ENCODE measurements around the gene PIGU. TPM values are rescaled to one million over a fixed set of nuclear protein-coding genes. Genes with fewer than 3 reads are reported as not detected.
"Not testable (repeated sequence)": the region's sequence is repeated elsewhere in the genome, so short reads cannot be mapped to it uniquely, and the experiment has no call there.

Gene PIGU
- total RNA-seq, result 10 to 100 TPM; 24.9 to 26.3 TPM
- polyA plus RNA-seq, result 33.0 TPM

GRCh38 chr20:34676642-34677373, at the start of gene PIGU:
TSS of gene PIGU (minus strand) at chr20:34677092. CDS start at chr20:34677085, 7 bp downstream.
- ChIA-PET POLR2A (interaction anchor here (0.6 to 2.1 kb wide), 7 partner anchors 10 to 1277 kb away, joined by 3 to 9 read pairs (median 5); partner anchors contain the start of genes EIF2S2, MAP1LC3A, SCAND1 and TP53INP2), CTCF (interaction anchor here (0.8 to 1.9 kb wide), 3 partner anchors 32 to 364 kb away, joined by 3 to 7 read pairs (median 4); no protein-coding TSS in a partner anchor)
- Mint-ChIP-seq H3K27me3 (no peaks in the 10 kb centered on the region), H3K36me3 (peaks cover 0 to 6% (median 3%) of the 10 kb centered on the region in 3 donors), H3K9me3 (peaks cover 0 to 2% (median 0%) of the 10 kb centered on the region in 5 donors), H3K4me1 (peaks cover 15 to 29% (median 17%) of the 10 kb centered on the region in 3 donors), H3K4me3 (peak within 1 kb of the TSS; percentile 96 to 99 (median 98)), H3K27ac (peak within 1 kb of the TSS; percentile 87 to 99 (median 95))
- Histone ChIP-seq H3K4me3 (ENCODE audit: low read length) (peak within 1 kb of the TSS; percentile 64), H3K9me3 (ENCODE audit: low read length) (no peaks in the 10 kb centered on the region), H3K27ac (ENCODE audit: low read depth, low read length) (peak within 1 kb of the TSS; percentile 72), H3K36me3 (ENCODE audit: insufficient read depth, low read length) (no peaks in the 10 kb centered on the region), H3K27me3 (ENCODE audit: insufficient read depth, low read length, poor library complexity, severe bottlenecking) (no peaks in the 10 kb centered on the region), H3K4me1 (ENCODE audit: insufficient read depth, low read length) (peaks cover 15% of the 10 kb centered on the region)
- peak; percentile 92 to 96 (median 94) for DNase-seq

GRCh38 chr20:34724172-34724571, 47.3 kb upstream of the PIGU start:
- Mint-ChIP-seq H3K9me3 (no peaks in the 10 kb centered on the region), H3K4me3 (no peak overlapping the region), H3K27me3 (no peaks in the 10 kb centered on the region), H3K27ac (no peak overlapping the region), H3K4me1 (peaks cover 4 to 10% (median 7%) of the 10 kb centered on the region in 3 donors), H3K36me3 (peaks cover 0 to 61% (median 27%) of the 10 kb centered on the region in 3 donors)
- peaks cover 25% of the 10 kb centered on the region for H3K36me3 ChIP-seq (ENCODE audit: insufficient read depth, low read length)
- H3K9me3 ChIP-seq (ENCODE audit: low read length), result no peaks in the 10 kb centered on the region
- no peaks in the 10 kb centered on the region for H3K27me3 ChIP-seq (ENCODE audit: insufficient read depth, low read length, poor library complexity, severe bottlenecking)
- no peaks in the 10 kb centered on the region for H3K4me1 ChIP-seq (ENCODE audit: insufficient read depth, low read length)
- ChIA-PET POLR2A (no interaction called here), CTCF (no interaction called here)
- no peak overlapping the region for H3K27ac ChIP-seq (ENCODE audit: low read depth, low read length)
- no peak for DNase-seq
- H3K4me3 ChIP-seq (ENCODE audit: low read length), result no peak overlapping the region

- DNase-seq; H3K4me1 Mint-ChIP-seq; H3K9me3 Mint-ChIP-seq; CTCF ChIA-PET; H3K4me1 ChIP-seq (ENCODE audit: insufficient read depth, low read length); H3K27me3 Mint-ChIP-seq; H3K4me3 Mint-ChIP-seq; POLR2A ChIA-PET; H3K9me3 ChIP-seq (ENCODE audit: low read length); H3K4me3 ChIP-seq (ENCODE audit: low read length); H3K27ac ChIP-seq (ENCODE audit: low read depth, low read length); H3K27me3 ChIP-seq (ENCODE audit: insufficient read depth, low read length, poor library complexity, severe bottlenecking): not testable (repeated sequence)
- H3K27ac Mint-ChIP-seq, result peak overlapping the region in 2 of 8 donors; percentile 22 to 32
- H3K36me3 Mint-ChIP-seq, result peaks cover 0 to 67% (median 28%) of the 10 kb centered on the region in 3 donors
- peaks cover 25% of the 10 kb centered on the region for H3K36me3 ChIP-seq (ENCODE audit: insufficient read depth, low read length)
Measured at GRCh38 chr20:34722560-34722959, 45.7 kb upstream of the PIGU start.

- Histone ChIP-seq H3K27ac (ENCODE audit: low read depth, low read length) (no peak overlapping the region), H3K36me3 (ENCODE audit: insufficient read depth, low read length) (peaks cover 11% of the 10 kb centered on the region), H3K4me3 (ENCODE audit: low read length) (no peak overlapping the region), H3K4me1 (ENCODE audit: insufficient read depth, low read length) (no peaks in the 10 kb centered on the region), H3K27me3 (ENCODE audit: insufficient read depth, low read length, poor library complexity, severe bottlenecking) (no peaks in the 10 kb centered on the region), H3K9me3 (ENCODE audit: low read length) (no peaks in the 10 kb centered on the region)
- ChIA-PET POLR2A (interaction anchor here (1.0 kb wide), 1 partner anchor 11 kb away, joined by 6 read pairs; no protein-coding TSS in a partner anchor), CTCF (interaction anchor here (1.2 kb wide), 1 partner anchor 11 kb away, joined by 3 read pairs; no protein-coding TSS in a partner anchor)
- Mint-ChIP-seq H3K27me3 (no peaks in the 10 kb centered on the region), H3K36me3 (peaks cover 0 to 54% (median 16%) of the 10 kb centered on the region in 3 donors), H3K4me1 (peaks cover 4 to 10% (median 9%) of the 10 kb centered on the region in 3 donors), H3K27ac (peak overlapping the region in 2 of 8 donors; percentile 8 to 50), H3K9me3 (no peaks in the 10 kb centered on the region), H3K4me3 (no peak overlapping the region)
- no peak for DNase-seq
Measured at GRCh38 chr20:34720266-34720665, 43.4 kb upstream of the PIGU start.

GRCh38 chr20:34719242-34720017, 42.5 kb upstream of the PIGU start:
- H3K36me3 ChIP-seq (ENCODE audit: insufficient read depth, low read length); H3K4me3 ChIP-seq (ENCODE audit: low read length); H3K4me1 ChIP-seq (ENCODE audit: insufficient read depth, low read length); POLR2A ChIA-PET; H3K4me1 Mint-ChIP-seq; DNase-seq; H3K9me3 ChIP-seq (ENCODE audit: low read length); H3K4me3 Mint-ChIP-seq; H3K9me3 Mint-ChIP-seq; H3K27ac ChIP-seq (ENCODE audit: low read depth, low read length); H3K27me3 ChIP-seq (ENCODE audit: insufficient read depth, low read length, poor library complexity, severe bottlenecking); H3K27me3 Mint-ChIP-seq: not testable (repeated sequence)
- H3K36me3 Mint-ChIP-seq, result peaks cover 0 to 58% (median 16%) of the 10 kb centered on the region in 3 donors
- CTCF ChIA-PET, result interaction anchor here (1.0 to 1.2 kb wide), 2 partner anchors 10 to 377 kb away, joined by 3 read pairs; no protein-coding TSS in a partner anchor
- H3K27ac Mint-ChIP-seq, result peak overlapping the region in 4 of 8 donors; percentile 15 to 65 (median 46)

GRCh38 chr20:34717230-34718095, 40.6 kb upstream of the PIGU start:
- Mint-ChIP-seq H3K27ac (peak overlapping the region in 3 of 8 donors; percentile 23 to 57 (median 29)), H3K27me3 (no peaks in the 10 kb centered on the region), H3K4me3 (no peak overlapping the region), H3K4me1 (peaks cover 4 to 10% (median 9%) of the 10 kb centered on the region in 3 donors), H3K36me3 (peaks cover 0 to 54% (median 12%) of the 10 kb centered on the region in 3 donors), H3K9me3 (no peaks in the 10 kb centered on the region)
- H3K4me1 ChIP-seq (ENCODE audit: insufficient read depth, low read length), result no peaks in the 10 kb centered on the region
- no peaks in the 10 kb centered on the region for H3K27me3 ChIP-seq (ENCODE audit: insufficient read depth, low read length, poor library complexity, severe bottlenecking)
- H3K36me3 ChIP-seq (ENCODE audit: insufficient read depth, low read length), result no peaks in the 10 kb centered on the region
- H3K9me3 ChIP-seq (ENCODE audit: low read length), result no peaks in the 10 kb centered on the region
- no peak for DNase-seq
- no peak overlapping the region for H3K4me3 ChIP-seq (ENCODE audit: low read length)
- no peak overlapping the region for H3K27ac ChIP-seq (ENCODE audit: low read depth, low read length)
- CTCF ChIA-PET, result interaction anchor here (1.3 kb wide), 1 partner anchor 10 kb away, joined by 5 read pairs; no protein-coding TSS in a partner anchor
- POLR2A ChIA-PET, result no interaction called here

- Histone ChIP-seq H3K27me3 (ENCODE audit: insufficient read depth, low read length, poor library complexity, severe bottlenecking) (no peaks in the 10 kb centered on the region), H3K4me3 (ENCODE audit: low read length) (no peak overlapping the region), H3K27ac (ENCODE audit: low read depth, low read length) (no peak overlapping the region), H3K36me3 (ENCODE audit: insufficient read depth, low read length) (no peaks in the 10 kb centered on the region), H3K4me1 (ENCODE audit: insufficient read depth, low read length) (no peaks in the 10 kb centered on the region), H3K9me3 (ENCODE audit: low read length) (no peaks in the 10 kb centered on the region)
- Mint-ChIP-seq H3K27ac (peak overlapping the region in 1 of 8 donors; percentile 57), H3K9me3 (no peaks in the 10 kb centered on the region), H3K4me3 (no peak overlapping the region), H3K4me1 (peaks cover 4 to 10% (median 9%) of the 10 kb centered on the region in 3 donors), H3K27me3 (peaks cover 0 to under 1% of the 10 kb centered on the region in 2 donors), H3K36me3 (peaks cover 0 to 54% (median 12%) of the 10 kb centered on the region in 3 donors)
- POLR2A ChIA-PET, result no interaction called here
- CTCF ChIA-PET, result interaction anchor here (1.3 kb wide), 1 partner anchor 9 kb away, joined by 5 read pairs; no protein-coding TSS in a partner anchor
- no peak for DNase-seq
Measured at GRCh38 chr20:34716921-34717229, 40.0 kb upstream of the PIGU start.

All from CD8-positive, alpha-beta memory T cell (primary cell).